ENCODE data around the gene SCARB1.

GRCh38 chr12:124732275-124733075 is 131.2 kb downstream of the SCARB1 start:
- TF ChIP-seq CTCF (tag by site-specific recombination; IDR thresholded peaks at IDR 0.05) (no peak), ZNF140 (tag by site-specific recombination; IDR thresholded peaks at IDR 0.05) (no peak), GLIS1 (tag by site-specific recombination; IDR thresholded peaks at IDR 0.05) (no peak), ZNF335 (tag by site-specific recombination; conservative IDR thresholded peaks at IDR 0.05) (no peak), MYNN (tag by site-specific recombination; IDR thresholded peaks at IDR 0.05; ENCODE audit: borderline replicate concordance) (no peak), ZNF274 (IDR thresholded peaks at IDR 0.05; ENCODE audit: low read length) (no peak), ZNF274 (tag by site-specific recombination; IDR thresholded peaks at IDR 0.05; ENCODE audit: borderline replicate concordance) (no peak)
